SU-DHL-6 (cell line): ENCODE measurements around the gene DNASE1L1.

ENCODE experiments used
- H2AFZ ChIP-seq: fragments of 200-600 bp; sonication (generic); 2 replicates; pipeline ENCODE4 v1.6.1; 2014; ENCODE audit warnings: low read depth, mild to moderate bottlenecking, moderate library complexity, mixed read lengths, antibody characterized with exemption, low read length; ENCODE audit not compliant: severe bottlenecking
- H3F3A ChIP-seq: fragments of 200-600 bp; shearing (Covaris generic); 2 replicates; pipeline ENCODE4 v1.6.0; 2016; ENCODE audit warnings: antibody characterized with exemption, mild to moderate bottlenecking; ENCODE audit not compliant: insufficient read depth
- H3K27ac ChIP-seq: fragments of 200-600 bp; sonication (generic); 2 replicates; pipeline ENCODE4 v1.5.1; 2016; ENCODE audit warnings: low read depth, mild to moderate bottlenecking, low read length, moderate library complexity, mixed read lengths
- H3K27me3 ChIP-seq: fragments of 200-600 bp; sonication (generic), shearing (Covaris generic); 2 replicates; pipeline ENCODE4 v1.6.0; 2014; ENCODE audit warnings: mild to moderate bottlenecking, low read length
- H3K36me3 ChIP-seq: fragments of 200-600 bp; sonication (generic); 2 replicates; pipeline ENCODE4 v1.6.1; 2014; ENCODE audit warnings: mild to moderate bottlenecking, low read length, mixed read lengths
- H3K4me2 ChIP-seq: fragments of 300-600, 200-600 bp; shearing (Covaris generic), sonication (generic); 2 replicates; pipeline ENCODE4 v1.6.0; 2014; ENCODE audit warnings: low read length, low read depth, mild to moderate bottlenecking; ENCODE audit not compliant: poor library complexity, severe bottlenecking
- H3K4me3 ChIP-seq: fragments of 200-600 bp; sonication (generic); 2 replicates; pipeline ENCODE4 v1.5.1; 2014; ENCODE audit warnings: antibody characterized with exemption, low read length, mild to moderate bottlenecking, mixed read lengths; ENCODE audit not compliant: insufficient read depth, poor library complexity, severe bottlenecking
- H3K79me2 ChIP-seq: fragments of 200-600 bp; sonication (generic); 2 replicates; pipeline ENCODE4 v1.6.1; 2014; ENCODE audit warnings: mild to moderate bottlenecking, low read length, moderate library complexity; ENCODE audit not compliant: insufficient read depth
- H3K9ac ChIP-seq: fragments of 200-600 bp; sonication (generic); 2 replicates; pipeline ENCODE4 v1.7.0; 2014; ENCODE audit warnings: mild to moderate bottlenecking, low read length
- H3K9me2 ChIP-seq: fragments of 200-600 bp; sonication (generic); replicated peaks from 2 replicates; pipeline ENCODE4 v1.6.1; 2014; ENCODE audit warnings: low read length; ENCODE audit not compliant: insufficient read depth
- H3K9me3 ChIP-seq: fragments of 200-600 bp; sonication (generic); 2 replicates; pipeline ENCODE4 v1.6.1; 2014; ENCODE audit warnings: low read length, mixed read lengths; ENCODE audit not compliant: insufficient read depth
- H4K20me1 ChIP-seq: fragments of 200-600 bp; sonication (generic); 2 replicates; pipeline ENCODE4 v1.6.1; 2014; ENCODE audit warnings: low read depth, mild to moderate bottlenecking, antibody characterized with exemption, low read length, moderate library complexity, mixed read lengths
- CTCF ChIP-seq: fragments of 200-600 bp; sonication (generic); IDR thresholded peaks from one replicate; pipeline ENCODE4 v1.5.1; 2017; ENCODE audit warnings: antibody characterized with exemption, mild to moderate bottlenecking, low read length, moderate library complexity; ENCODE audit not compliant: insufficient read depth, poor library complexity, severe bottlenecking
- EZH2phosphoT487 ChIP-seq: fragments of 200-600 bp; sonication (generic), shearing (Covaris generic); conservative IDR thresholded peaks from 2 replicates; pipeline ENCODE4 v1.6.1; 2018; ENCODE audit warnings: mild to moderate bottlenecking, antibody characterized with exemption, low read length, moderate library complexity, mixed read lengths

DNASE1L1 gene

GRCh38 chrX:154379569-154379951, 29.5 kb downstream of the DNASE1L1 start:
- no peaks in the 10 kb centered on the region for H3K9me3 ChIP-seq
- H3K79me2 ChIP-seq, result peaks cover 12% of the 10 kb centered on the region
- peak overlapping the region; percentile 76 for H3K4me2 ChIP-seq
- H3K27me3 ChIP-seq, result no peaks in the 10 kb centered on the region
- H3K9me2 ChIP-seq, result no peaks in the 10 kb centered on the region
- peak overlapping the region; percentile 69 for H3K4me3 ChIP-seq
- TF ChIP-seq CTCF (no peak), EZH2phosphoT487 (no peak)
- no peaks in the 10 kb centered on the region for H3F3A ChIP-seq
- H3K9ac ChIP-seq, result peak overlapping the region; percentile 97
- no peak overlapping the region for H2AFZ ChIP-seq
- H3K36me3 ChIP-seq, result no peaks in the 10 kb centered on the region
- H4K20me1 ChIP-seq, result no peaks in the 10 kb centered on the region
- H3K27ac ChIP-seq, result peak overlapping the region; percentile 59

- Histone ChIP-seq H3K4me2 (peak within 1 kb of the TSS; percentile 76), H3K9me2 (no peaks in the 10 kb centered on the region), H3K9me3 (no peaks in the 10 kb centered on the region), H3K27me3 (no peaks in the 10 kb centered on the region), H3F3A (no peaks in the 10 kb centered on the region), H3K36me3 (no peaks in the 10 kb centered on the region), H3K9ac (peak within 1 kb of the TSS; percentile 97), H4K20me1 (no peaks in the 10 kb centered on the region), H2AFZ (no peak within 1 kb of the TSS), H3K27ac (peak within 1 kb of the TSS; percentile 82), H3K79me2 (peaks cover 12% of the 10 kb centered on the region), H3K4me3 (peak within 1 kb of the TSS; percentile 69)
- TF ChIP-seq EZH2phosphoT487, result no peak
- TF ChIP-seq CTCF, result no peak
These were observed 30.1 kb downstream of the DNASE1L1 start, which contains the start of gene EMD for GRCh38 chrX:154378799-154379568. Gene EMD (plus strand): TSS chrX:154379295. CDS start chrX:154379485, 190 bp downstream.

GRCh38 chrX:154378059-154378798, 30.8 kb downstream of the DNASE1L1 start:
- Histone ChIP-seq H3K4me3 (peak overlapping the region; percentile 57), H3K79me2 (peaks cover 12% of the 10 kb centered on the region), H3K27ac (peak overlapping the region; percentile 82), H2AFZ (no peak overlapping the region), H4K20me1 (no peaks in the 10 kb centered on the region), H3K9ac (peak overlapping the region; percentile 90), H3K9me2 (no peaks in the 10 kb centered on the region), H3F3A (no peaks in the 10 kb centered on the region), H3K36me3 (no peaks in the 10 kb centered on the region), H3K9me3 (no peaks in the 10 kb centered on the region), H3K27me3 (no peaks in the 10 kb centered on the region), H3K4me2 (peak overlapping the region; percentile 63)
- no peak for TF ChIP-seq CTCF
